Lung (tissue), 12 donors: ENCODE data around the gene SLC4A11. TPM values are rescaled to one million over a fixed set of nuclear protein-coding genes. Genes with fewer than 3 reads are reported as not detected.
A peak's percentile ranks its signal among the peaks of the same experiment; 100 is the strongest.

ENCODE experiments used
- ATAC-seq: fragments of 200-7000 bp; cut with Tn5 transposase; one replicate; pipeline ENCODE4 v1.9.1; 2020; ENCODE audit warnings: moderate number of reproducible peaks; ENCODE audit not compliant: insufficient read depth, low FRiP score
- DNase-seq, 3 donors: peaks; one replicate each; pipeline ENCODE4 v3.0.0-alpha.2; 2013 to 2017
- H3K27ac ChIP-seq, 2 donors: one replicate each; pipeline ENCODE4 v1.5.1; 2013; ENCODE audit warnings: mild to moderate bottlenecking in 2 of 2, moderate library complexity in 2 of 2, control low read depth in 1 of 2, inconsistent platforms in 1 of 2, low read depth in 1 of 2, low read length in 1 of 2
- H3K27me3 ChIP-seq, 3 donors: one replicate each; pipeline ENCODE4 v1.5.1; 2013; ENCODE audit warnings: low read length in 2 of 3; ENCODE audit not compliant: control insufficient read depth in 3 of 3, insufficient read depth in 3 of 3
- H3K36me3 ChIP-seq, 4 donors: one replicate each; pipeline ENCODE4 v1.5.1; 2013; ENCODE audit warnings: low read length in 4 of 4, mild to moderate bottlenecking in 1 of 4, moderate library complexity in 1 of 4; ENCODE audit not compliant: control insufficient read depth in 4 of 4, insufficient read depth in 4 of 4
- H3K4me1 ChIP-seq, 5 donors: one replicate each; pipeline ENCODE4 v1.5.1; 2013; ENCODE audit warnings: low read length in 5 of 5, mild to moderate bottlenecking in 2 of 5, moderate library complexity in 1 of 5; ENCODE audit not compliant: control insufficient read depth in 5 of 5, insufficient read depth in 5 of 5
- H3K4me3 ChIP-seq: one replicate; pipeline ENCODE4 v1.5.1; 2013; ENCODE audit warnings: mild to moderate bottlenecking, control low read depth, moderate library complexity
- H3K9ac ChIP-seq, 2 donors: one replicate each; pipeline ENCODE4 v1.5.1; 2013; ENCODE audit warnings: low read length in 2 of 2, control low read depth in 1 of 2; ENCODE audit not compliant: insufficient read depth in 1 of 2
- H3K9me3 ChIP-seq, 4 donors: one replicate each; pipeline ENCODE4 v1.5.1; 2013; ENCODE audit warnings: low read length in 3 of 4, mild to moderate bottlenecking in 1 of 4, moderate library complexity in 1 of 4; ENCODE audit not compliant: control insufficient read depth in 4 of 4, insufficient read depth in 3 of 4
- CTCF ChIP-seq: IDR thresholded peaks from 2 replicates; pipeline ENCODE4 v1.5.1; 2012; ENCODE audit warnings: mild to moderate bottlenecking; ENCODE audit errors: control extremely low read depth, extremely low read depth
- WGBS, 2 donors: extraction: QIAGEN DNeasy Blood & Tissue Kit; methylation state at CpG; one replicate each; pipeline ENCODE4 v1.1.7; 2013; 5-methylcytosine and 5-hydroxymethylcytosine counted together
- polyA plus RNA-seq, 2 donors: library from polyadenylated mRNA; stranded (reverse); fragments of 200-250 nt; gene quantifications; one replicate each; pipeline ENCODE4 v1.2.1, GENCODE V29; 2013
- total RNA-seq, 2 donors: library from RNA; depleted of rRNA in 1 of 2; stranded (reverse); fragments of >200 nt in 1 of 2; gene quantifications; one replicate each; pipeline ENCODE4 v1.2.1, GENCODE V29; 2014 to 2021
- donor health status: control.
- donor health status: control.
- donor health status: Bipolar disorder and iron deficiency.
- donor health status: healthy.
- donor health status: DM: yes; HTN: yes; CAD: no.

SLC4A11 gene
- total and polyA plus RNA-seq, 4 donors: 0.40 to 8.8 (median 4.7) TPM

- 2% methylated on average over 10 of the region's 10 CpGs for WGBS, 2 donors
- no peak for TF ChIP-seq CTCF
- Histone ChIP-seq H3K36me3 (peaks cover 0 to 16% (median 4%) of the 10 kb centered on the region in 4 donors), H3K27ac (peak overlapping the region; percentile 76 to 78), H3K9ac (peak overlapping the region; percentile 82 to 89), H3K9me3 (no peaks in the 10 kb centered on the region), H3K4me3 (peak overlapping the region; percentile 69), H3K27me3 (no peaks in the 10 kb centered on the region), H3K4me1 (peaks cover 0 to 18% (median 7%) of the 10 kb centered on the region in 5 donors)
- no peak for ATAC-seq
- DNase-seq: no peak
Observed at GRCh38 chr20:3209946-3210317, 29.1 kb downstream of the SLC4A11 start.

- Histone ChIP-seq H3K4me3 (peak within 1 kb of the TSS; percentile 69), H3K36me3 (peaks cover 0 to 16% (median 4%) of the 10 kb centered on the region in 4 donors), H3K27me3 (no peaks in the 10 kb centered on the region), H3K9me3 (no peaks in the 10 kb centered on the region), H3K27ac (peak within 1 kb of the TSS; percentile 76 to 78), H3K4me1 (peaks cover 0 to 18% (median 7%) of the 10 kb centered on the region in 5 donors), H3K9ac (peak within 1 kb of the TSS; percentile 82 to 89)
- TF ChIP-seq CTCF: no peak
- ATAC-seq (peak; percentile 54), DNase-seq (peak; percentile 70 to 74 (median 72))
- 0 to 1% methylated on average over 48 of the region's 48 CpGs for WGBS, 2 donors
Observed at GRCh38 chr20:3209257-3209945, 29.6 kb downstream of the SLC4A11 start, which contains the start of gene ITPA. ITPA (plus strand) TSS chr20:3209498; CDS start chr20:3209552, 54 bp downstream.

GRCh38 chr20:3208786-3209256 lies 30.2 kb downstream of the SLC4A11 start:
- ATAC-seq (no peak), DNase-seq (peak in 1 of 3 donors; percentile 13)
- H3K27ac ChIP-seq: peak overlapping the region; percentile 76 to 78
- H3K36me3 ChIP-seq: peaks cover 0 to 13% (median 3%) of the 10 kb centered on the region in 4 donors
- 3 to 5% methylated on average over 10 of the region's 10 CpGs for WGBS, 2 donors
- no peaks in the 10 kb centered on the region for H3K9me3 ChIP-seq
- H3K27me3 ChIP-seq: no peaks in the 10 kb centered on the region
- H3K4me3 ChIP-seq: peak overlapping the region; percentile 69
- TF ChIP-seq CTCF: no peak
- H3K4me1 ChIP-seq: peaks cover 0 to 21% (median 7%) of the 10 kb centered on the region in 5 donors
- H3K9ac ChIP-seq: peak overlapping the region; percentile 82 to 89
